ENCODE data around the gene USP32. TPM values are rescaled to one million over a fixed set of nuclear protein-coding genes. Genes with fewer than 3 reads are reported as not detected.

USP32 gene
- total and polyA plus RNA-seq, 2 donors (not counting 3 experiments of a cell fraction or from before 2014, with no cell fraction given): 15.7 to 52.9 TPM

GRCh38 chr17:60314423-60314822 is 77.5 kb downstream of the USP32 start:
- Histone ChIP-seq H3K9me3 (replicated peaks; ENCODE audit: control insufficient read depth, insufficient read depth, low read length) (no peaks in the 10 kb centered on the region), H3K27me3 (ENCODE audit: control insufficient read depth in 2 of 2, insufficient read depth in 2 of 2, low read length in 2 of 2) (no peaks in the 10 kb centered on the region), H3K79me2 (ENCODE audit: control insufficient read depth, insufficient read depth, low read length) (peaks cover 32% of the 10 kb centered on the region), H3K4me1 (ENCODE audit: control insufficient read depth, extremely low read depth, insufficient read depth, low read length) (no peaks in the 10 kb centered on the region), H3K27ac (ENCODE audit: insufficient read depth, low read depth, low read length) (no peak overlapping the region), H3K36me3 (ENCODE audit: control insufficient read depth in 2 of 2, extremely low read depth in 1 of 2, insufficient read depth in 2 of 2, low read length in 2 of 2) (no peaks in the 10 kb centered on the region), H3K9ac (replicated peaks; ENCODE audit: extremely low read depth, insufficient read depth, low read length) (no peak overlapping the region), H3K9me1 (replicated peaks; ENCODE audit: control insufficient read depth, extremely low read depth, insufficient read depth, low read length) (no peaks in the 10 kb centered on the region), H2AFZ (ENCODE audit: low read depth, low read length) (no peak overlapping the region), H4K20me1 (replicated peaks; ENCODE audit: control insufficient read depth, extremely low read depth, insufficient read depth, low read length) (peaks cover 5% of the 10 kb centered on the region), H3K4me3 (replicated peaks in 1 of 3; ENCODE audit: insufficient read depth in 1 of 3, low read depth in 1 of 3, low read length in 3 of 3) (no peak overlapping the region), H3K4me2 (ENCODE audit: insufficient read depth, low read length) (no peak overlapping the region)
- intact Hi-C loops (cut with micrococcal nuclease) (no loop called here), dilution Hi-C loops (cut with MboI; ENCODE audit: extremely low pct_ligation_motif_present, low sequenced_read_pairs) (no loop called here)
- TF ChIP-seq MYC (IDR thresholded peaks at IDR 0.05; ENCODE audit: low read depth, low read length) (no peak), FOS (IDR thresholded peaks at IDR 0.05; ENCODE audit: borderline replicate concordance, insufficient read depth, low read length) (no peak), JUN (IDR thresholded peaks at IDR 0.05; ENCODE audit: borderline replicate concordance, insufficient read depth, insufficient read length, low read depth) (no peak), CTCF (IDR thresholded peaks at IDR 0.05; ENCODE audit: extremely low read depth in 1 of 2, insufficient read depth in 1 of 2, low read depth in 1 of 2, low read length in 2 of 2) (no peak), GATA2 (IDR thresholded peaks at IDR 0.05; ENCODE audit: insufficient read depth, insufficient read length, low read depth, low read length) (no peak), EZH2 (IDR thresholded peaks at IDR 0.05; ENCODE audit: borderline replicate concordance, low read depth, low read length, severe bottlenecking) (no peak), POLR2A (IDR thresholded peaks at IDR 0.05; ENCODE audit: low read depth, low read length) (no peak), MAX (IDR thresholded peaks at IDR 0.05; ENCODE audit: insufficient read depth, insufficient read length) (no peak), POLR2AphosphoS5 (IDR thresholded peaks at IDR 0.05; ENCODE audit: insufficient read depth, low read depth, low read length) (no peak)
- FAIRE-seq (no peak), DNase-seq (ENCODE audit: low read depth, low spot score) (no peak)
- no TSS peak for BruUV-seq (replicated peaks)
- ChIA-PET CTCF (interaction anchor here (1.6 kb wide), 1 partner anchor 84 kb away, joined by 5 read pairs; no protein-coding TSS in a partner anchor), POLR2A (no interaction called here)

Measured in endothelial cell of umbilical vein (primary cell).